B cell (primary cell): ENCODE data around the gene RAB8A. TPM values are rescaled to one million over a fixed set of nuclear protein-coding genes. Genes with fewer than 3 reads are reported as not detected.
A peak's percentile ranks its signal among the peaks of the same experiment; 100 is the strongest.

ENCODE experiments used
- ATAC-seq: fragments of 200-7000 bp; cut with Tn5 transposase; one replicate; pipeline ENCODE4 v1.10.0; 2021; ENCODE audit warnings: low read depth, mild to moderate bottlenecking, moderate number of reproducible peaks, moderate library complexity
- CTCF ChIA-PET: fragments of 350-600 bp; sonication (Branson Sonifier 250); formaldehyde crosslinking; loops from one replicate; lab custom pipeline; 2021; ENCODE audit warnings: antibody characterized with exemption, inconsistent platforms; lab: Charles Lee
- POLR2A ChIA-PET: fragments of 350-600 bp; sonication (Branson Sonifier 250); formaldehyde crosslinking; loops from one replicate; lab custom pipeline; 2021; ENCODE audit warnings: antibody characterized with exemption; lab: Charles Lee
- DNase-seq: peaks from one replicate; pipeline ENCODE4 v3.0.0; 2013
- H2AFZ ChIP-seq: 2 replicates; pipeline ENCODE4 v1.6.1; 2012; ENCODE audit warnings: mild to moderate bottlenecking, low read depth, low read length; ENCODE audit not compliant: insufficient read depth, poor library complexity, severe bottlenecking
- H3K27ac ChIP-seq, 2 donors: 1 replicate in 1 of 2; 2 replicates in 1 of 2; pipeline ENCODE4 v1.5.1; 2012 to 2013; ENCODE audit warnings: low read length in 2 of 2, mild to moderate bottlenecking in 2 of 2, moderate library complexity in 1 of 2
- H3K27me3 ChIP-seq, 4 experiments: fragments of 200-600 bp in 1 of 4; sonication (generic) in 1 of 4; replicated peaks in 1 of 4; 1 replicate in 2 of 4; 2 replicates in 2 of 4; pipeline versions ENCODE4 v1.6.1 to v1.7.0; 2013 to 2016; ENCODE audit warnings: low read length in 3 of 4, mild to moderate bottlenecking in 2 of 4, mixed read lengths in 1 of 4, moderate library complexity in 1 of 4; ENCODE audit not compliant: insufficient read depth in 4 of 4, control insufficient read depth in 3 of 4; ENCODE audit errors: control extremely low read depth in 1 of 4
- H3K36me3 ChIP-seq, 2 experiments: replicated peaks in 1 of 2; 1 replicate in 1 of 2; 2 replicates in 1 of 2; pipeline versions ENCODE4 v1.6.1 to v1.7.1; 2013; ENCODE audit warnings: low read length in 1 of 2; ENCODE audit not compliant: insufficient read depth in 2 of 2, control insufficient read depth in 1 of 2; ENCODE audit errors: control extremely low read depth in 1 of 2, extremely low read depth in 1 of 2
- H3K4me1 ChIP-seq, 2 donors: fragments of 200-600 bp in 1 of 2; sonication (generic) in 1 of 2; 1 replicate in 1 of 2; 2 replicates in 1 of 2; pipeline versions ENCODE4 v1.5.1 to v1.6.1; 2013 to 2017; ENCODE audit warnings: low read length in 2 of 2; ENCODE audit not compliant: control insufficient read depth in 2 of 2, insufficient read depth in 2 of 2
- H3K4me2 ChIP-seq: replicated peaks from 2 replicates; pipeline ENCODE3; 2012; ENCODE audit warnings: mild to moderate bottlenecking, low read depth, low read length; ENCODE audit not compliant: poor library complexity, severe bottlenecking
- H3K4me3 ChIP-seq, 5 experiments: fragments of 200-600 bp in 1 of 5; sonication (generic) in 1 of 5; 1 replicate in 3 of 5; 2 replicates in 2 of 5; pipeline versions ENCODE4 v1.5.1 to v1.7.0; 2011 to 2016; ENCODE audit warnings: low read length in 4 of 5, mild to moderate bottlenecking in 4 of 5, low read depth in 2 of 5, control low read depth in 1 of 5, moderate library complexity in 1 of 5; ENCODE audit not compliant: insufficient read depth in 1 of 5; ENCODE audit errors: control extremely low read depth in 1 of 5, extremely low read depth in 1 of 5
- H3K79me2 ChIP-seq: fragments of 200-600 bp; sonication (generic); one replicate; pipeline ENCODE4 v1.6.0; 2016; ENCODE audit warnings: low read length; ENCODE audit not compliant: control insufficient read depth, insufficient read depth
- H3K9ac ChIP-seq: fragments of 200-600 bp; sonication (generic); 2 replicates; pipeline ENCODE4 v1.6.1; 2017; ENCODE audit warnings: mild to moderate bottlenecking, low read length, moderate library complexity
- H3K9me3 ChIP-seq, 3 donors: one replicate each; pipeline versions ENCODE4 v1.6.1 to v1.7.1; 2013; ENCODE audit warnings: low read length in 2 of 3; ENCODE audit not compliant: control insufficient read depth in 2 of 3, insufficient read depth in 1 of 3; ENCODE audit errors: control extremely low read depth in 1 of 3
- H4K20me1 ChIP-seq: 2 replicates; pipeline ENCODE4 v1.6.0; 2012; ENCODE audit warnings: mild to moderate bottlenecking, low read length; ENCODE audit not compliant: insufficient read depth, control insufficient read depth, poor library complexity, severe bottlenecking
- H3K27ac Mint-ChIP-seq: one replicate; pipeline ENCODE4 v1.8.0; 2021; ENCODE audit warnings: mixed read lengths
- H3K27me3 Mint-ChIP-seq: one replicate; pipeline ENCODE4 v1.8.0; 2021; ENCODE audit warnings: mixed read lengths
- H3K4me1 Mint-ChIP-seq: one replicate; pipeline ENCODE4 v1.8.0; 2021; ENCODE audit warnings: mixed read lengths
- H3K4me3 Mint-ChIP-seq: one replicate; pipeline ENCODE4 v1.8.0; 2021; ENCODE audit warnings: mixed read lengths
- H3K9me3 Mint-ChIP-seq: one replicate; pipeline ENCODE4 v1.8.0; 2022; ENCODE audit warnings: mixed read lengths; ENCODE audit not compliant: insufficient read depth
- CTCF ChIP-seq: fragments of 200-600 bp; IDR thresholded peaks from one replicate; pipeline ENCODE4 v1.8.0; 2022; ENCODE audit warnings: antibody characterized with exemption, mild to moderate bottlenecking
- EZH2 ChIP-seq: IDR thresholded peaks from 2 replicates; pipeline ENCODE4 v1.6.1; 2012; ENCODE audit warnings: borderline replicate concordance, low read depth, mild to moderate bottlenecking, moderate library complexity, low read length; ENCODE audit not compliant: insufficient read depth, poor library complexity, severe bottlenecking
- WGBS: methylation state at CpG from one replicate; pipeline ENCODE4 v1.1.5; 2013; ENCODE audit warnings: missing lambda C conversion rate; ENCODE audit not compliant: insufficient coverage; 5-methylcytosine and 5-hydroxymethylcytosine counted together
- intact Hi-C: fragments of 100-400 bp; cut with micrococcal nuclease; formaldehyde crosslinking; loops from one replicate; pipeline ENCODE4 v1.10.0; 2022
- polyA plus RNA-seq: library from polyadenylated mRNA; depleted of rRNA; stranded (reverse); fragments of >200 nt; gene quantifications from 2 replicates; pipeline ENCODE4 v1.2.3, GENCODE V29; 2012
- total RNA-seq, 2 donors: library from RNA; stranded (reverse); fragments of 120-200 nt in 1 of 2; gene quantifications; 1 replicate in 1 of 2; 2 replicates in 1 of 2; pipeline versions ENCODE4 v1.2.3 to v1.2.4, GENCODE V29; 2013 to 2022

Gene RAB8A
- total and polyA plus RNA-seq, 2 donors (not counting 1 experiment from before 2014, with no cell fraction given), result 65.5 to 117 TPM

GRCh38 chr19:16113727-16114126, 2.0 kb downstream of the RAB8A start:
- Histone ChIP-seq H2AFZ (no peak overlapping the region), H3K4me1 (peaks cover 50 to 72% of the 10 kb centered on the region in 2 donors), H3K9me3 (no peaks in the 10 kb centered on the region), H3K27me3 (no peaks in the 10 kb centered on the region), H3K36me3 (peaks cover 4 to 18% of the 10 kb centered on the region in 2 experiments), H3K4me2 (no peak overlapping the region), H3K79me2 (peaks cover 72% of the 10 kb centered on the region), H4K20me1 (peaks cover 33% of the 10 kb centered on the region), H3K4me3 (no peak overlapping the region), H3K27ac (peak overlapping the region in 1 of 2 donors; percentile 48), H3K9ac (no peak overlapping the region)
- Mint-ChIP-seq H3K27ac (peak overlapping the region; percentile 72), H3K4me3 (peak overlapping the region; percentile 54), H3K27me3 (no peaks in the 10 kb centered on the region), H3K4me1 (peaks cover 64% of the 10 kb centered on the region), H3K9me3 (no peaks in the 10 kb centered on the region)
- DNase-seq, result no peak
- no peak for ATAC-seq
- CTCF ChIA-PET, result interaction anchor here (0.9 to 1.5 kb wide), 5 partner anchors 27 to 72 kb away, joined by 3 to 6 read pairs (median 4); partner anchors contain the start of gene FAM32A
- POLR2A ChIA-PET, result interaction anchor here (3.4 kb wide), 1 partner anchor 29 kb away, joined by 33 read pairs; the partner anchor contains the start of gene HSH2D
- TF ChIP-seq EZH2, result no peak
- TF ChIP-seq CTCF, result no peak
- intact Hi-C loops, result loop anchor here (10.0 kb wide), 1 partner anchor 471 kb away; no protein-coding TSS in a partner anchor
- 86% methylated on average over 1 of the region's 3 CpGs for WGBS

- ChIA-PET CTCF (interaction anchor here (0.7 to 4.9 kb wide), 4 partner anchors 18 to 69 kb away, joined by 3 to 63 read pairs (median 21); partner anchors contain the start of genes FAM32A and HSH2D), POLR2A (interaction anchor here (0.6 to 0.8 kb wide), 4 partner anchors 21 to 991 kb away, joined by 3 read pairs; no protein-coding TSS in a partner anchor)
- intact Hi-C loops, result loop anchor here (10.0 kb wide), 1 partner anchor 469 kb away; no protein-coding TSS in a partner anchor
- DNase-seq (no peak), ATAC-seq (no peak)
- H2AFZ ChIP-seq, result no peak overlapping the region
- no peaks in the 10 kb centered on the region for H3K9me3 Mint-ChIP-seq
- H3K4me2 ChIP-seq, result no peak overlapping the region
- peaks cover 33% of the 10 kb centered on the region for H4K20me1 ChIP-seq
- peaks cover 0 to 6% (median 0%) of the 10 kb centered on the region in 3 donors for H3K9me3 ChIP-seq
- no peak overlapping the region for H3K4me3 ChIP-seq
- H3K79me2 ChIP-seq, result peaks cover 71% of the 10 kb centered on the region
- H3K4me3 Mint-ChIP-seq, result peak overlapping the region; percentile 36
- peak overlapping the region in 1 of 2 donors; percentile 88 for H3K27ac ChIP-seq
- no peaks in the 10 kb centered on the region for H3K27me3 Mint-ChIP-seq
- H3K36me3 ChIP-seq, result peaks cover 6 to 23% of the 10 kb centered on the region in 2 experiments
- H3K4me1 Mint-ChIP-seq, result peaks cover 76% of the 10 kb centered on the region
- H3K9ac ChIP-seq, result no peak overlapping the region
- H3K27ac Mint-ChIP-seq, result peak overlapping the region; percentile 86
- H3K4me1 ChIP-seq, result peaks cover 68 to 88% of the 10 kb centered on the region in 2 donors
- H3K27me3 ChIP-seq, result no peaks in the 10 kb centered on the region
- WGBS, result 99% methylated on average over 9 of the region's 9 CpGs
- no peak for TF ChIP-seq EZH2
- TF ChIP-seq CTCF, result no peak
Measured at GRCh38 chr19:16115301-16116039, 3.8 kb downstream of the RAB8A start.
